ENCODE data around the gene GADD45G.

Gene GADD45G

DNA sequence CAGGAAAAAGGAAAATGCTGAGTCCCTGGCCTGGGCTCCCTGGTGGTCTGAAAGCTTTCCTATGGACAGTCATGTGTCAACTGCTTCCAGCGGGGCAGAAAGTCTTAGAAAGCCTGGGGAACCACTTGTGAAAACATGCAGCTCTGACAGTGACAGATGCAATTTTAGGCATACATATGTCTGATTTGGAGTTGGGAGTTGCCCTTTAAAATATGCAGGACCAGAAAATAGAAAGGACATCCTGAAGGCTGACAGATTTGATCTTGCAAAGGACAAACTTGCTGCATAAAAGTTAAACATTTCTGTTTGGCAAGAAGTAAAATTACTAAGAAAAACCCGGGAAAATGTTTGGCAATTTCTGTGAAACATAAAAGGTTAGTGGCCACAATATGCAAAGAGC is 23.8 kb downstream of the GADD45G start:
- in situ Hi-C loops (cut with HindIII; ENCODE audit: low sequenced_read_pairs), result no loop called here

DNA sequence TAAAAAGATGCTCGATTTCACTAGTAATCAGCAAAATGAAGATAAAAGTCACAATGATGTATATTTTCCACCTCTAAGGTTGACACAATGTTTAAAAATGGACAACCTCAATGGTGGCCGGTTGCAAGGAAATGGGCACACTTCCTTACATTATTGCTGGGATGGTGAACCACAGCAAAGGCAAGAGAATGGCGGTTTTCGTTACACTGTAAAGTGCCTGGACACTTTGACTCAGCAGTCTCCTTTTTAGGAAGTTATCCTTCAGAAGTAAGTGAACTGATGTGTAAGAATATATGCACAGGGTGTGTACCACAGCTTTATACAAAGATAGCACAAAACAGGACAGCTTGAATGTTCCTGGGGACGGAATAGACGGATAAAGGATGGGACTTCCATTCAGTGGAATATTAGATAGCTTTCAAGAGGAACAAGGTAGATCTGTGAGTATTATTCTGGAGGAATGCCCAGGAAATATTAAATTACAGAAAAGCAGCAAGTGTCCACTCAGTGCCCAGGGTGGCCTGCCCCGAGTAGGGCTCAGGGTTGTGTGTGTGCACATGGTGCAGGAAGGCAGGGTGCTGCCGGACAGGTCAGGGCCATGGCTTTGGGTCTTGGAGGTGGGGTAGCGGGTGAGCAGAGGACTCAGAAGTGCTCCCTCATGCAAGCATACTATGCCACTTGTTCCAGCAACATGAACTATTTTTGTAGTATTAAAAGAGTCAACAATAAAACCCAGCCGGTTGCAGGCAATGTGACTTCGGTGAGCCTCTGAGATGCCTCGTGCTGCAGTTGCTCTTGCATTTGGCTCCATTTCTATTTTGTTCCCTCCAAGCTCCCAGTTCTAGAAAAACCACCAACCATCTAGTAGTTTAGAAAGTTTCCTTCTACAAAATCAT is 24.5 kb downstream of the GADD45G start:
- in situ Hi-C loops (cut with HindIII; ENCODE audit: low sequenced_read_pairs), result no loop called here

DNA sequence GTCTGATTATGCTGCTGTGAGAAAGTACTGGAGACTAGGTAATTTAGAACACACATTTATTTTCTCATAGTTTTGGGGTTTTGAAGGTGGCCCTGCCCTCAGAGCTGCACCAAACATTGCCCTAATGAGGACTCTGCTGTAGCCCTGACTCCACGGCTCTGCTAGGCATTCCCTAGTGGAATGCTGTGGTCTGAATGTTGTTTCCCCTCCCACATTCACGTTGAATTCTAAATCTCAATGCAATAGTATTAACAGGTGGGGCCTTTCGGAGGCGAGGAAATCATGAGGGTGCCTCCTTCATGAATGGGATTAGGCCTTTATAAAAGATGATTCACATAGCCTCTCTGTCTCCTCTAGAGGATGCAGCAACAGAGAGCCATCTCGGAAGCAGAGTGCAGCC is 25.7 kb downstream of the GADD45G start:
- in situ Hi-C loops (cut with HindIII; ENCODE audit: low sequenced_read_pairs), result loop anchor here (5.0 kb wide), 1 partner anchor 302 kb away; no protein-coding TSS in a partner anchor

DNA sequence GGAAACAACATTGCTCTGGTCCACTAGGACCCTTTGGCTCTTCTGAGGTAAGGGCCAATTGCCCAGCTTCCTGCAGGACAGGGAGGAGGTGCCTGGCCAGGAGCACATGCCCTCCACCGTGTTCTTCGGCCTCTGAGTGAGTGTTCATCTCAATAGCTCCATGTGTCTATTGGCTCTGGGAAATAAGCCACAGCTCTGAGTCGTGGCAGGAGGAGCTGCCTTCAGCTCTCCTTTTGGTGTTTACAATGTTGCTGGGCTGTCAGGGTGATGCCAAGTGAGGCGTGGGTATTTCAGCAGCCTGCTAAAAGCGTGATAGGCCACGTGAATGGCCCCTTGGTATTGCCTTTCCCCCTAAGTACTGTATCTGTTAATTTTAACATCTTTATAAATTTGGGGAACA is 26.6 kb downstream of the GADD45G start:
- in situ Hi-C loops (cut with HindIII; ENCODE audit: low sequenced_read_pairs), result loop anchor here (5.0 kb wide), 1 partner anchor 301 kb away; no protein-coding TSS in a partner anchor

DNA sequence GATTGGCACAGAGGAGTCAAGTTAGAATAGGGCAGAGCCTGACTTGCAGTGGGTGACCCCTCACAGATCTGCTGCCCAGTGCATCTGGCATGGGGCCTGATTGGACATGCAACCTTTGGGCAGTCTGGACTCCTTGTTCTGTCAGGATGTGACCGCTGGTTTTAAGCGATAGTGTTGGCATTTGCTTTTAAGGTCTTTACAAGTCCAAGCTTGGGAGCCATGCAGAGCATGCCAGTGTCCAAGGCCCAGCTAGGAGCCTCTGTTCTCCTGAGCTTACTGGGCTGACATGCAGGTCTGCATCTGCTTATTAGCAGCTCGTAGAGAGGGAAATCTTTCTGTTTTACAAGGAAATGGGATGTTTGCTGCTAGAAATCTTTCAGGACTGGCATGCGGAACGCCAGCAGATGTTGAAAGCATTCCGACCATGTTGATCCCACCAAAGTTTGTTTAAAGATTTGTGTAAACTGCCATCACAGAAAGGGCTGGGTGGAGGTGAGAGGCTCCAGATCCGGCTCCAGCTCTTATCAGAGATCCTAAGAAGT is 27.5 kb downstream of the GADD45G start:
- in situ Hi-C loops (cut with HindIII; ENCODE audit: low sequenced_read_pairs), result loop anchor here (5.0 kb wide), 1 partner anchor 300 kb away; no protein-coding TSS in a partner anchor

DNA sequence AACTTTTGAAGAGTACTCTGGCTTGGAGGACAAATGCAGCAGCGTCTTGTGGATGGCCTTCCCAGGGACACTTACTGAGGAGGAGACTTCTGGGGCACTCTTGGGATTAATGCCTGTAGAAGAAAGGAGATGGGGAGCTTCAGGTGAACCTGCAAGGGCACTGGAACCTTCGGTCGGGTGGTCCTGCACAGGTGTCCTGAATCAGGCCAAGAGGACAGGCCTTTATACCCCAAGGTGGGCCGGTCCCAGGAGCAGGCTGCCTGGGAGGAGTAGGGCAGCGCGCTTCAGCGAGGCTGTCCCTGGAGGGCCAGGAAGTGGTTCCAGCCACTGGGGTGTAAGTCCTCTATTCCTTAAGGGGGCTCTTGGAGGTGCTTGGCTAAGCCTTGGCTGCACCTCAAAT is 27.9 kb downstream of the GADD45G start:
- in situ Hi-C loops (cut with HindIII; ENCODE audit: low sequenced_read_pairs), result loop anchor here (5.0 kb wide), 1 partner anchor 300 kb away; no protein-coding TSS in a partner anchor

DNA sequence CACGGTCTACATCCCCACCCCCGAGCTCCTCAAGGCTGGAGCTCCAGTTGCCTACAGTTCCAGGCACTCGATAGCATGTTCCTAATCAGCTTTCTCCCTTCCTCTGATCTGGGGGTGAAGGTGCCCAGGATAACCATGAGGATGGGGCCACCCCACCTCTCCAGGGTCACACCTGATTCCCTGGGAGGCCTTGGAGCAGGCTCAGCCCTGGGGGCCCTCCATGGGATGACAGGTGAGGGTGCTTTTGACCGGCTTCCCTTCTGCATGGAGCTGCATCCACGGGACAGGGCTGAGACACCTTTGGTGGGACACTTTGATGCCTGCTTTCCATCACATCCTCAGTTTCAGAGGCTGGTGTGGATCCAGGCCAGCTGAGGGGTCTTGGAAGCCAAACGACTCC is 28.6 kb downstream of the GADD45G start:
- in situ Hi-C loops (cut with HindIII; ENCODE audit: low sequenced_read_pairs), result loop anchor here (5.0 kb wide), 1 partner anchor 299 kb away; no protein-coding TSS in a partner anchor

DNA sequence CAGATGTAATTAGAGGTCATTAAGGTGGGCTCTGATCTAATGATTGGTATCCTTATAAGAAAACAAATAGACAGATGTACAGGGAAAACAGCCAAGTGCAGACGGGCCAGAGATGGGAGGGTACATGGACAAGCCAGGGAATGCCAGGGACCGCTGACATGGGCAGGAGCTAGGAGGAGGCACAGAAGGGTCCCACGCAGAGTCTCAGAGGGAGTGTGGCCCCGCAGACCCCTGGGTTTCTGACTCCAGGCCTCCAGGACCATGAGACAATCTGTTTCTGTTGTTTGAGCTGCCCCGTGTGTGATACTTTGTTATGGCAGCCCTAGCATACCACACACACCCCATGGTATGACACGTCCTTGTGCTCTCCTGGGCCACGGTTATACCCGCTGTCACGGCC is 29.1 kb downstream of the GADD45G start:
- in situ Hi-C loops (cut with HindIII; ENCODE audit: low sequenced_read_pairs), result loop anchor here (5.0 kb wide), 1 partner anchor 298 kb away; no protein-coding TSS in a partner anchor

DNA sequence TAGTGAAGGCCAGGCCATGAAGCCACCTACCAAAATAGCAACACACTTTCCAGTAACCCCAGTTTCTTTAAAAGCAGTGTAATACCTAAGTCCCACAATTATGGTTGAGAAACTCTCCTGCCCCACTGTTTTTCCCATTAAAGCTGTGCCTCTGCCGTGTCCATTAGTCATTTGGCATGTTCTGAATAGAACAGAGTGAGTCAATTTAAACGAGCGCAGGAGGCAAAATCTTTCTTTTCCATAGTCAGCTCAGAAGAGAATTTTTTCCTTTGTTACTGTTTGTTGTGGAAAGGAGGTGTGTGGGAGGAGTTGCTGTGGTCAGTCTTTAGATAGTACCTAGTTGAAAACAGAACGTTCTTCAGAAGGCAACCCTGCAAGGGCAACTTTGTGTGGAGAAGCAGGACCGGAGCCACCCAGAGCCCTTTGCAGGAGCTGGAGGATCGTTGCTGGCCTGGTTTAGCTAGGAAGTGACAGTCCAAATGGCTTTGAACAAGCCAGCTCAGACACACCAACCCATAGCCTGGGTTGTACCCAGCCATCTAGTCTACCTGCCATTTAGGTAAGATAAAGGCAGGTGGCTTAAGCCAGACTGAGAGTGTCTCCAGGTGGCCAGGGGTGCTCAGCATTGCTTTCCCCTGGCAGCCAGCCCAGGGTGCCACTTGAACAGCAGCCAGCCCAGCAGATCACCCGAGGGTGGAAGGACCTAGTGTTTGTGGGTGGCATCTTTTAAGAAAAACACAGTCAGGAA is 30.4 kb downstream of the GADD45G start:
- in situ Hi-C loops (cut with HindIII; ENCODE audit: low sequenced_read_pairs), result loop anchor here (5.0 kb wide), 1 partner anchor 297 kb away; no protein-coding TSS in a partner anchor

DNA sequence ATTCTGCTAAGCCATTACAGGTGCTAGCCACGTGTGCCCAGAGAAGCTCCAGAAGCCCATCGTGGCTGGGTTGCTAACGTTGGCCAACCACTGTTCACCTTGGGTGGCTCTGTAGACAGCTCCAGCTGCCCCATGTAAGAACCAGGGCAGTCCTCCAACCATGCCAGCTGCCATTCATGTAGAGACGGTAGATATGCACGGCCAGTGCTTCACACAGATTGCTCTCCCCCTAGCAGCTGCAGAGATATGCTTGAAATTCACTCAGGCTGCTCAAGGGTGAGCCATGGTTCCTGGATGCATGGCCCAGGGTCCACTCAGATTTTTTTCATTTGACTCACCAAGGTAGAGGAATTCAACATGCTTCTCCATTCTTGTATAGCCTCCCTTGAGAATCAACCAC is 31.0 kb downstream of the GADD45G start:
- in situ Hi-C loops (cut with HindIII; ENCODE audit: low sequenced_read_pairs), result no loop called here

DNA sequence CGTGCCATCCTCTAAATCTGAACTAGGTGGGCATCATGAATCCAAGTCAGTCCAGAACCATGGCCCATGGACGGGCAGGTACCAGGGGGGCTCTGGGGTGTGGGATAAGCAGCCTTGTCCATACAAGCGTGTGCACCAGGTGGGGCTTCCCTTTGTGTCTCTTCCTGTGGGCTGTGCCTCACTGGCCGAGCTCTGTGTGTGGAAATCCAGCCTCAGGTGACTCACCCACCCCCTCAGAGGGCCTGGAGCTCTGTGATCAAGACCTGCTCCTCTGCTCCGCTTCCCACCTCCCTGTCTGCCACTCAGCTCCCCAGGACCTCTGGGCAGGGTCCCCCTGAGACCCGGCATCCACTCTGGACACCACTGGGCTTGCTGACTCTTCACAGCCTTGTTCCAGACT is 33.0 kb downstream of the GADD45G start:
- in situ Hi-C loops (cut with HindIII; ENCODE audit: low sequenced_read_pairs), result no loop called here

DNA sequence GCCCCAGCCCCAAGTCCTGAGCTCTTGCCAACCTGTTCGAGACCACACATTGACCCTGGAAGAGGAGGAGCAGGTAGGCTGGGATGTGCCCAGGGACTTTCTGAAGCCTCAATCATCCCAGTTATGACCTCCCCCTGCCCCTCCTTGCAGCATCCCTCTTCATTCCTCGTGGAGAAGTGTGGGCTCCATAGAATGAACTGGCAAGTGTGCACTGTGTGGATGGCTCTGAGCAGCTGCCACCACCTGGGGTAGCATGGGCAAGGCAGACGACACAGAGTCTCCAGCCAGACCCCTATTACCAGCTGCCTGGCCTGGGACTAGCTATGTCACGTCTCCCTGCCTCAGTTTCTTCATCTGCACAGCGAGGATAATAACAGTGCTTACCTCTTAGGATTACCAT is 33.5 kb downstream of the GADD45G start:
- in situ Hi-C loops (cut with HindIII; ENCODE audit: low sequenced_read_pairs), result no loop called here

DNA sequence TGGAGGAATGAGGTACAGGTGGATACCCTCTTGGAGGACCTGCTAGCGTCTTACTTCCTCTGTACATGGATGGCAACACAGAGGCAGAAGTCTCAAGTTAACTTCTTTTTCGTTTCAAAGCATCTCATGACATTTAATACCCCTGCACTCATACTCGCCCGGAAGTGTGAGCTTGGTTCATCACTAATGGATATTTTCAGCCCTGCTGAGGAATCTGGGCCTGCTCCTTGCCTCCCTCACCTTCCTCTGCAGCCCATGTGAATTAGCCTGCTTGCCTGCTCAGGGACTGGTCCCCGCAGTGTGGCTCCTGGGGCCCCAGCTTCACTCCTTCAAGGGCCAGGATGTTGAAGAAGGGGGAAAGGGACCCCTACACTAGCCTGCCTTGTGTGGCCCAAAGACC is 34.1 kb downstream of the GADD45G start:
- in situ Hi-C loops (cut with HindIII; ENCODE audit: low sequenced_read_pairs), result no loop called here

DNA sequence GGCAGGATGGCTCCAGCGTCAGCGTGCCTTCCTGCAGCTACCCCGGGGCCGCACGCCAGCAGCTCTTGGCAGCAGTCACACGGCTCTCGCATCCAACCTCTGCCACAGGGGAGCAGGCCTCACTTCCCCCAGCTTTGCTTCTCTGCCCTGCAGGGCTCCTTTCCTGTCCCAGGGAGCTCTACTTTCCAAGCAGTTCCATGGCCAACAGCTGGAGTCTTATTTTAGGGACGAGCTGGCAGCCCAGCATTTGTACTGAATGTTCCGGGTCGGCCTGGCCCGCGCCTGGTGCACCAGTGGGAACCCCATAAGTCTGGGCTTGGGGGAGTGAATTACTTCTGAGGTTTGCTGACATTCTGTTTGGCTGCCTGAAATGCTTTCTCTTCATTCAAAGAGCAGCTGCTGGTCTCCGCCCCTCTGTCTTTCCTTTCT is 34.6 kb downstream of the GADD45G start:
- in situ Hi-C loops (cut with HindIII; ENCODE audit: low sequenced_read_pairs), result no loop called here

DNA sequence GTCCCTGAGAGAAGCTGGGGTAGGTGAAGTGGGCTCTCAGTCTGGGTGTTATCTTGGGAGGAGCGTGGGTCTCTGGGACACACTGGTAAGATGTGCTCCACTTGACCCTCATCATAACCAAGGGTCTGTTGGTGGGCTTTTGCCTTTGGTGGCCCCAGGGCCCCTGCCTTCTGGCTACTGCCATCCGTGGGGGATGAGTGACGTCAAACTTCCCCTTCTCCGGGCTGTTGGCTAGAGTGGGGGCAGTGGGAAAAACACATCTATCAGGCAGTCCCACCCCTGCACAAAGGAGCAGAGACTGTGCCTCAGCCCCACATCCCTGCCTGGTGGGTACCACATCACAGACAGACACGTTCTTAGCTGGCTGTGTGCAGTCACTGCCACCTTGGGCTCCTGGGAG is 35.1 kb downstream of the GADD45G start:
- in situ Hi-C loops (cut with HindIII; ENCODE audit: low sequenced_read_pairs), result no loop called here

DNA sequence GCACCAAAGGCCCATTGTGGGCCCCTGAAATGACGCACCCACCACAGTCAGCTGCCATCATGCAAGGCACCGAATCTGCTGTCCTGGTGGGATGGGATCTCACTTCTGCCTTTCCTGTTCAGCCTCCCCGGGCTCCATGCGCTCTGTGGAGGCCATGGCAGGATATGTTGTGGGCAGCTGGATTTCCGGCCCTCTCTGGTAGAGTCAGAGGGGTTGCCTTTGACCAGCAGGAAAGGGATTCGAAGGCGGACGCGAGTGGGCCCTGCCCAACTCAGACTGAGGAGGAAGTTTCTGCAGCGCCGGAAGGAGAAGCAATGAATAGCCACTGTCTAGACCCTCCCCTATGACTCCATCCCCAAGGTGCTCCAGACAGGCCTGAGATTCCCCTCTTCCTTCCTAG is 35.5 kb downstream of the GADD45G start:
- in situ Hi-C loops (cut with HindIII; ENCODE audit: low sequenced_read_pairs), result no loop called here

DNA sequence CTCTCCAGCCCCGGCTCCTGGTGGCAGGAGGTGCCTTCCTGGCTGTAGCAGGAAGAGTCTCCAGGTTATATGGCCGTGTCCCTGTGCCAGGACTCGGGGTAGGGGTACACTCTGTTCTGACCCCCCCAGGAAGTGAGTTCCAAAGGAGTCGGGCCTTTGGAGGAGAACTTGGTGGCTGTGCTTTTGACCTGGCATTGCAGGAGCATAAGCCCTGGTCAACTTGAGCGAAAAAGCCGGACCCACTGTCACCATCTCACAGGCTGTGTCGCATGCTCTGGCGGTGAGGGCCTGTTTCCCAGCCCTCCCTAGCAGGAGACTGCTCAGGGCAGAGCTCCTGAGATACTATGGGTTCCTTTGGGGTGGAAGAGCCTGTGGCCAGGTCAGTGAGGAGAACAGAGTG is 36.0 kb downstream of the GADD45G start:
- in situ Hi-C loops (cut with HindIII; ENCODE audit: low sequenced_read_pairs), result no loop called here

DNA sequence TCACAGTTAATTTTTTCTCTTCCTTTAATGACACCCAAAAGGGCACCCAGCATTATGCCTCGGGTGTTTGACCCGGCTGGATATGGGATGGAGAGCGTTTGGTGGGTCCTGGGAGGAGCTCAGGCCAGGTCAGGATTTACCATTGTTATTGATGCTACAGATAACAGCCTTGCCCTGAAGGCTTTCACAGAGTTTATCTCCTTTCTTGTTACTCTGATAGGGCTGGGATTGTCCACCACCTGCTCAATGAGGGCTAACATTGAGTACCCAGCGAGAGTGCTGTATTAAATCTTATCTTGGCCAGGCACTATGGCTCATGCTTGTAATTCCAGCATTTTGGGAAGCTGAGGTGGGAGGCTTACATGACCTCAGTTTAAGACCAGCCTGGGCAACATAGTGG is 37.2 kb downstream of the GADD45G start:
- in situ Hi-C loops (cut with HindIII; ENCODE audit: low sequenced_read_pairs), result no loop called here

DNA sequence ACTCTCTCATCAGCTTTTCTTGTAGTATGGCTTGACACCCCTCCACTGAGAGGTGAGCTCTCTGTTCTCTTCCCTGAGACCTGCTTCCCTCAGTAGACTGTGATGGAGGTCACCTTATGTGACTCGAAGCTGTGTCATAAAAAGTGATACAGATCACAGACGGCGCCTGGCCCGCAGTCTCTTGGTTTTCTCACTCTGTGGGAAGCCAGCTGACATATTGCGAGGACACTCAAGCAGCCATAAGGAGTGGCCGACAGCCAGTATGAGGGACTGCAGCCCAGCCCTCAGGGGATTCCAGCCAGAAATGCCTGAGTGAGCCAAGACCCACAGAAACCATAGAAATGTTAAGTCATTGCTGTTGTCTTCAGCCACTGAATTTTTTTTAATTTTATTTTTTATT is 38.0 kb downstream of the GADD45G start:
- in situ Hi-C loops (cut with HindIII; ENCODE audit: low sequenced_read_pairs), result no loop called here

DNA sequence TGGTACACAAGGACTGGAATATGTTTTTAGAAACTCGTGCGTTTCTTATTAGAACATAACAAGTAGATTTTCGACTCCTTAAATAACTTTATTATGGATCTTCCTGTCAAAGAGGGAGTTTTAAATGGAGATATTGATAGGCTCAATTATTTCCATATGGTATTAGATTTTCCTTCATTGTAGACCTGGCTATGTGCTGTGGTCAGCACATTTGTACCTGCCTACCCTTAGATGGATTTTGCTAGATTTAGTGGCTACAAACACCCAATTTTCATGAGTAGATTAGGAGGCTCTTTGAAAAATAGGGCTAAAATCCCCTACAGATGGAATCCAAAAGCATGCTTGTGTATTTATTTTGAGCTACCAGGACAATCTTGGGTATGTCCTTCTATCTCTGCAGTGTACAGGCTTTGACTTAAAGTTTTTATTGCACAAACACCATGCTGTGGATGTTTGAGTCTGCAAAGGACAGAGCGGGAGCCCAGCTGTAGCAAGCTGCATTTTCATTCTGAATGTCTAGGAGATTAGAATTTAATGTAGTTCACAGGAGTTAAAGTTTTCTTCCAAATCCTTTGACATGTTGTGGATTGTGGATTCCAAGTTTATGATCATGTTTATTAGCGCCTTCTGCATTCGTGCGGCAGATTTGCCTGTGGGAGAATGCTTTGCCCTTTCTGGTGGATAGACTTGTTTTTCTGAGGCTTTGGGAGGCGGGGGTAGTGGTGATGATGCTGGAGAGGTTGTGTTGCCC is 41.6 kb downstream of the GADD45G start:
- in situ Hi-C loops (cut with HindIII; ENCODE audit: low sequenced_read_pairs), result no loop called here

Data from endothelial cell of hepatic sinusoid (primary cell).